ENCODE measurements around the gene TNFRSF11A. TPM values are rescaled to one million over a fixed set of nuclear protein-coding genes. Genes with fewer than 3 reads are reported as not detected.

Gene TNFRSF11A
- total RNA-seq, 1 experiment from 2014 or later = 3.2 TPM

GRCh38 chr18:62366992-62367391, 41.9 kb downstream of the TNFRSF11A start:
- DNase-seq (ENCODE audit: low read depth, low spot score) (no peak), ATAC-seq (no peak)
- ChIA-PET RAD21 (ENCODE audit: low non-redundant PET in 1 of 2, low total read pairs in 2 of 2, uncharacterized antibody in 2 of 2, unreplicated experiment in 2 of 2) (no interaction called here), CTCF (no interaction called here), POLR2A (no interaction called here)
- no peaks in the 10 kb centered on the region for H3K9me2 ChIP-seq (ENCODE audit: insufficient read depth)
- H3K36me3 ChIP-seq (ENCODE audit: control insufficient read depth in 1 of 2, insufficient read depth in 2 of 2, low read length in 2 of 2) = no peaks in the 10 kb centered on the region; a peak in 1 of 4 replicates
- intact Hi-C loops (cut with micrococcal nuclease) = no loop called here
- H3K4me2 ChIP-seq (ENCODE audit: low read length) = no peak overlapping the region
- H3K27ac ChIP-seq (ENCODE audit: low read depth, low read length) = no peak overlapping the region
- H3K4me1 ChIP-seq (ENCODE audit: control insufficient read depth in 1 of 2, insufficient read depth in 2 of 2, low read length in 2 of 2) = no peaks in the 10 kb centered on the region
- H3K27me3 ChIP-seq (ENCODE audit: insufficient read depth, low read length) = no peaks in the 10 kb centered on the region
- H3K4me3 ChIP-seq (replicated peaks in 1 of 2; ENCODE audit: low read depth in 1 of 2, low read length in 2 of 2) = no peak overlapping the region
- TF ChIP-seq ATF3 (IDR thresholded peaks at IDR 0.05) = no peak
- no peak for TF ChIP-seq FOSL1 (IDR thresholded peaks at IDR 0.05; ENCODE audit: low read depth)
- no peak overlapping the region for H2AFZ ChIP-seq (ENCODE audit: low read depth, low read length, poor library complexity, severe bottlenecking)
- H3K9me3 ChIP-seq (ENCODE audit: control insufficient read depth in 1 of 2, insufficient read depth in 1 of 2, low read depth in 1 of 2, low read length in 2 of 2) = no peaks in the 10 kb centered on the region
- no peaks in the 10 kb centered on the region for H3K79me2 ChIP-seq (ENCODE audit: insufficient read depth, low read length)
- no TSS peak for BruUV-seq (replicated peaks)
- no peaks in the 10 kb centered on the region for H4K20me1 ChIP-seq (ENCODE audit: insufficient read depth)
- no peak overlapping the region for H3K9ac ChIP-seq (ENCODE audit: low read length)

- DNase-seq (ENCODE audit: low read depth, low spot score) (no peak), ATAC-seq (no peak)
- no peaks in the 10 kb centered on the region for H3K4me1 ChIP-seq (ENCODE audit: control insufficient read depth in 1 of 2, insufficient read depth in 2 of 2, low read length in 2 of 2)
- no peaks in the 10 kb centered on the region for H3K36me3 ChIP-seq (ENCODE audit: control insufficient read depth in 1 of 2, insufficient read depth in 2 of 2, low read length in 2 of 2)
- no peak for TF ChIP-seq CTCF (IDR thresholded peaks at IDR 0.05 in 2 of 3, conservative IDR thresholded peaks at IDR 0.05 in 1 of 3; ENCODE audit: borderline replicate concordance in 1 of 3, insufficient read depth in 1 of 3, low read depth in 2 of 3, low read length in 2 of 3)
- H3K9ac ChIP-seq (ENCODE audit: low read length) = no peak overlapping the region
- no peaks in the 10 kb centered on the region for H3K79me2 ChIP-seq (ENCODE audit: insufficient read depth, low read length)
- ChIA-PET CTCF (no interaction called here), POLR2A (no interaction called here), RAD21 (ENCODE audit: low non-redundant PET in 1 of 2, low total read pairs in 2 of 2, uncharacterized antibody in 2 of 2, unreplicated experiment in 2 of 2) (no interaction called here)
- H3K27ac ChIP-seq (ENCODE audit: low read depth, low read length) = no peak overlapping the region
- no peaks in the 10 kb centered on the region for H3K9me3 ChIP-seq (ENCODE audit: control insufficient read depth in 1 of 2, insufficient read depth in 1 of 2, low read depth in 1 of 2, low read length in 2 of 2)
- H3K4me2 ChIP-seq (ENCODE audit: low read length) = no peak overlapping the region
- no TSS peak for BruUV-seq (replicated peaks)
- no peaks in the 10 kb centered on the region for H4K20me1 ChIP-seq (ENCODE audit: insufficient read depth)
- intact Hi-C loops (cut with micrococcal nuclease) = no loop called here
- H3K27me3 ChIP-seq (ENCODE audit: insufficient read depth, low read length) = no peaks in the 10 kb centered on the region
- H3K4me3 ChIP-seq (replicated peaks in 1 of 2; ENCODE audit: low read depth in 1 of 2, low read length in 2 of 2) = no peak overlapping the region
- no peaks in the 10 kb centered on the region for H3K9me2 ChIP-seq (ENCODE audit: insufficient read depth)
- H2AFZ ChIP-seq (ENCODE audit: low read depth, low read length, poor library complexity, severe bottlenecking) = no peak overlapping the region
Observed at GRCh38 chr18:62368100-62368499, 43.0 kb downstream of the TNFRSF11A start.

Data from HCT116 (cell line).